HepG2 (cell line): ENCODE measurements around the gene VPS52. TPM values are rescaled to one million over a fixed set of nuclear protein-coding genes. Genes with fewer than 3 reads are reported as not detected.

Experiments used
- ATAC-seq: fragments of 200-7000 bp; cut with Tn5 transposase; 3 replicates; pipeline ENCODE4 v1.9.1; 2020; ENCODE audit warnings: mild to moderate bottlenecking, moderate library complexity
- BruUV-seq: library from RNA; stranded (reverse); fragments of 400-500 nt; replicated peaks from 2 replicates; lab custom pipeline; 2021; lab: Mats Ljungman, UMichigan
- CTCF ChIA-PET: fragments of 300-600 bp; formaldehyde crosslinking; extraction: SDS; loops from one replicate; lab custom pipeline; 2021; ENCODE audit warnings: low total read pairs, inconsistent platforms, low intra/inter-chr PET ratio; lab: Yijun Ruan, JAX
- POLR2A ChIA-PET: fragments of 350-600 bp; sonication (Branson Sonifier 250); formaldehyde crosslinking; loops from one replicate; lab custom pipeline; 2020; ENCODE audit warnings: antibody characterized with exemption, inconsistent platforms; lab: Yijun Ruan, JAX
- DNase-seq: peaks from one replicate; pipeline ENCODE4 v3.0.0-alpha.2; 2015; ENCODE audit warnings: low spot score
- FAIRE-seq: peaks from 3 replicates; lab custom pipeline; 2011; peaks lifted over from hg19 to GRCh38; lab: Jason Lieb, UNC
- H2AFZ ChIP-seq: one replicate; pipeline ENCODE4 v1.6.1; 2011; ENCODE audit warnings: low read length, inconsistent platforms
- H3K27ac ChIP-seq: fragments of 300-600 bp; 3 replicates; pipeline ENCODE4 v1.8.0; 2011; ENCODE audit warnings: mixed run types, mild to moderate bottlenecking, mixed read lengths, low read length, inconsistent platforms; ENCODE audit not compliant: insufficient read depth; ENCODE audit errors: extremely low read length
- H3K27me3 ChIP-seq, 2 experiments: fragments of 200-600 bp in 1 of 2; 2 replicates in 1 of 2; 3 replicates in 1 of 2; pipeline versions ENCODE4 v1.6.0 to v1.8.0; 2011; ENCODE audit warnings: low read length in 2 of 2, mild to moderate bottlenecking in 2 of 2, moderate library complexity in 2 of 2, inconsistent platforms in 1 of 2; ENCODE audit not compliant: insufficient read depth in 2 of 2, control insufficient read depth in 1 of 2
- H3K36me3 ChIP-seq, 2 experiments: fragments of 200-600 bp in 1 of 2; replicated peaks in 1 of 2; 2 replicates in 1 of 2; 3 replicates in 1 of 2; pipeline versions ENCODE4 v1.5.1 to v1.8.0; 2011; ENCODE audit warnings: low read length in 2 of 2, inconsistent platforms in 1 of 2; ENCODE audit not compliant: insufficient read depth in 2 of 2, control insufficient read depth in 1 of 2
- H3K4me1 ChIP-seq: 2 replicates; pipeline ENCODE4 v1.5.1; 2012; ENCODE audit warnings: low read length, inconsistent platforms; ENCODE audit not compliant: insufficient read depth
- H3K4me2 ChIP-seq: 2 replicates; pipeline ENCODE4 v1.6.0; 2011; ENCODE audit warnings: low read depth, low read length, inconsistent platforms
- H3K4me3 ChIP-seq, 3 experiments: fragments of 200-600 bp in 1 of 3; sonication (generic), shearing (Covaris generic) in 1 of 3; replicated peaks in 1 of 3; 2 replicates each; pipeline ENCODE4 v1.5.1; 2011 to 2016; ENCODE audit warnings: low read length in 3 of 3, inconsistent platforms in 2 of 3, low read depth in 2 of 3, mild to moderate bottlenecking in 2 of 3, control low read depth in 1 of 3, mixed read lengths in 1 of 3; ENCODE audit not compliant: insufficient read depth in 1 of 3
- H3K79me2 ChIP-seq: one replicate; pipeline ENCODE4 v1.6.1; 2011; ENCODE audit warnings: low read length, inconsistent platforms; ENCODE audit not compliant: insufficient read depth
- H3K9ac ChIP-seq: 2 replicates; pipeline ENCODE4 v1.6.0; 2011; ENCODE audit warnings: mild to moderate bottlenecking, low read depth, low read length, inconsistent platforms; ENCODE audit not compliant: insufficient read depth
- H3K9me3 ChIP-seq: 2 replicates; pipeline ENCODE4 v1.5.1; 2012; ENCODE audit warnings: mild to moderate bottlenecking, low read length
- H4K20me1 ChIP-seq: 2 replicates; pipeline ENCODE4 v1.6.0; 2011; ENCODE audit warnings: inconsistent platforms, mild to moderate bottlenecking, low read length, moderate library complexity; ENCODE audit not compliant: insufficient read depth
- ZFP37 ChIP-seq: sonication (generic); formaldehyde crosslinking; IDR thresholded peaks from 2 replicates; pipeline ENCODE4 v1.4.0; 2020; ENCODE audit warnings: missing genetic modification reagents, borderline replicate concordance
- WGBS: methylation state at CpG from one replicate; pipeline ENCODE4 v1.1.6; 2017; ENCODE audit warnings: low lambda C conversion rate; 5-methylcytosine and 5-hydroxymethylcytosine counted together
- in situ Hi-C: cut with HindIII; loops from 2 replicates; pipeline ENCODE4 v1.10.0; 2017; ENCODE audit warnings: low pct_unique_long_range_greater_than_20kb; ENCODE audit not compliant: extremely low pct_ligation_motif_present
- intact Hi-C: fragments of 100-400 bp; cut with micrococcal nuclease; formaldehyde crosslinking; loops from one replicate; pipeline ENCODE4 v1.10.0; 2022; ENCODE audit not compliant: unreplicated experiment
- polyA plus RNA-seq, 8 experiments: library from polyadenylated mRNA; depleted of rRNA in 3 of 8; stranded (reverse) in 7 of 8; unstranded in 1 of 8; fragments of >200 nt; fragmentation: Illumina TruSeq in 4 of 8; extraction: Trizol in 4 of 8; gene quantifications; 2 replicates each; pipeline versions ENCODE4 v1.2.1 to v1.2.3, GENCODE V29; 2011 to 2016; ENCODE audit warnings: low read depth in 4 of 8, missing spikeins in 1 of 8, mixed read lengths in 1 of 8; ENCODE audit not compliant: insufficient read depth in 1 of 8
- total RNA-seq, 5 experiments: library from RNA; depleted of rRNA; stranded (reverse); fragments of >200 nt; fragmentation: Illumina TruSeq; extraction: Trizol; gene quantifications; 2 replicates each; pipeline ENCODE4 v1.2.3, GENCODE V29; 2016; ENCODE audit warnings: low read depth in 1 of 5
- TF ChIP-seq, protein P1 (sequence below): sonication (generic); formaldehyde crosslinking; IDR thresholded peaks from 2 replicates; pipeline ENCODE4 v1.5.1; 2020; ENCODE audit warnings: mild to moderate bottlenecking, missing genetic modification reagents, moderate library complexity

The VPS52 gene
- total and polyA plus RNA-seq, 2 of the 13 experiments (the other 11 are each of a cell fraction or from before 2014, with no cell fraction given) = 48.9 to 85.5 TPM

DNA sequence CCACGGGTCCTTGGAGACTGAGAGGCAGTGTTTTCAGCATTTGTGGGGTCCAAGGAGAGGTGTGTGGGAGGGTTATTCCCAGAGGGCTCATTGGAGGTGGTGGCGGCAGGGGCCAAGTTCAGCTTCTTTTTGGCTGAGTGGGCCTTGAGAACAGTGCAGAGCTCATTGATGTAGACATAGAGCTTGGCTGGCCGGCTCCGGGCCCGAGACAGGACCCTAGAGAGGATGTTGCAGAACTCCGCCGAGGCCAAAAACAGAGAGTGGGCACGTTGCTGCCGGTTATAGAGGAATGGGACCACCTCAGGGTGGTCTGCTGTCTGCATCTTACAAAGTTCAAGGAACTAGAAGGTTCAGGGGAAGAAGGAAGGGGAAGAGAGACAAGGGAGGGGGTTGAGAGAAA lies 49.6 kb upstream of the VPS52 start:
- WGBS = 95% methylated on average over 9 of the region's 9 CpGs
- BruUV-seq = no TSS peak
- Histone ChIP-seq H3K36me3 (peaks cover 5 to 31% of the 10 kb centered on the region in 2 experiments), H2AFZ (no peak overlapping the region), H3K9me3 (no peaks in the 10 kb centered on the region), H3K79me2 (peaks cover 22% of the 10 kb centered on the region), H3K4me1 (peaks cover 57% of the 10 kb centered on the region), H3K4me3 (no peak overlapping the region; a peak in 1 of 6 replicates), H3K9ac (peak overlapping the region; percentile 84; the same call in 1 of the 2 replicates), H3K27ac (no peak overlapping the region), H4K20me1 (peaks cover 3% of the 10 kb centered on the region; the same call in 1 of the 2 replicates), H3K27me3 (no peaks in the 10 kb centered on the region; a peak in 2 of 5 replicates), H3K4me2 (peak overlapping the region; percentile 93)
- ATAC-seq = no peak
- no peak for DNase-seq
- intact Hi-C loops (no loop called here), in situ Hi-C loops (no loop called here)
- CTCF ChIA-PET = no interaction called here
- TF ChIP-seq, protein P1, sequence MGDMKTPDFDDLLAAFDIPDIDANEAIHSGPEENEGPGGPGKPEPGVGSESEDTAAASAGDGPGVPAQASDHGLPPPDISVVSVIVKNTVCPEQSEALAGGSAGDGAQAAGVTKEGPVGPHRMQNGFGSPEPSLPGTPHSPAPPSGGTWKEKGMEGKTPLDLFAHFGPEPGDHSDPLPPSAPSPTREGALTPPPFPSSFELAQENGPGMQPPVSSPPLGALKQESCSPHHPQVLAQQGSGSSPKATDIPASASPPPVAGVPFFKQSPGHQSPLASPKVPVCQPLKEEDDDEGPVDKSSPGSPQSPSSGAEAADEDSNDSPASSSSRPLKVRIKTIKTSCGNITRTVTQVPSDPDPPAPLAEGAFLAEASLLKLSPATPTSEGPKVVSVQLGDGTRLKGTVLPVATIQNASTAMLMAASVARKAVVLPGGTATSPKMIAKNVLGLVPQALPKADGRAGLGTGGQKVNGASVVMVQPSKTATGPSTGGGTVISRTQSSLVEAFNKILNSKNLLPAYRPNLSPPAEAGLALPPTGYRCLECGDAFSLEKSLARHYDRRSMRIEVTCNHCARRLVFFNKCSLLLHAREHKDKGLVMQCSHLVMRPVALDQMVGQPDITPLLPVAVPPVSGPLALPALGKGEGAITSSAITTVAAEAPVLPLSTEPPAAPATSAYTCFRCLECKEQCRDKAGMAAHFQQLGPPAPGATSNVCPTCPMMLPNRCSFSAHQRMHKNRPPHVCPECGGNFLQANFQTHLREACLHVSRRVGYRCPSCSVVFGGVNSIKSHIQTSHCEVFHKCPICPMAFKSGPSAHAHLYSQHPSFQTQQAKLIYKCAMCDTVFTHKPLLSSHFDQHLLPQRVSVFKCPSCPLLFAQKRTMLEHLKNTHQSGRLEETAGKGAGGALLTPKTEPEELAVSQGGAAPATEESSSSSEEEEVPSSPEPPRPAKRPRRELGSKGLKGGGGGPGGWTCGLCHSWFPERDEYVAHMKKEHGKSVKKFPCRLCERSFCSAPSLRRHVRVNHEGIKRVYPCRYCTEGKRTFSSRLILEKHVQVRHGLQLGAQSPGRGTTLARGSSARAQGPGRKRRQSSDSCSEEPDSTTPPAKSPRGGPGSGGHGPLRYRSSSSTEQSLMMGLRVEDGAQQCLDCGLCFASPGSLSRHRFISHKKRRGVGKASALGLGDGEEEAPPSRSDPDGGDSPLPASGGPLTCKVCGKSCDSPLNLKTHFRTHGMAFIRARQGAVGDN = 0 out of 2 replicates have a peak, but pooled peaks have one; percentile 2
- TF ChIP-seq ZFP37 (CRISPR knock-in tag) = no peak
- no peak for FAIRE-seq
- POLR2A ChIA-PET = interaction anchor here (0.7 kb wide), 1 partner anchor 50 kb away, joined by 3 read pairs; the partner anchor contains the start of genes RPS18 and VPS52
